AG08395 (cell line): Measurements from ENCODE around the gene AKR1A1.
"Not testable (repeated sequence)": the region's sequence is repeated elsewhere in the genome, so short reads cannot be mapped to it uniquely, and the experiment has no call there.

ENCODE experiments used
- DNase-seq: peaks from one replicate; pipeline ENCODE4 v3.0.0; 2012; ENCODE audit warnings: mixed read lengths, low spot score

AKR1A1 gene

DNA sequence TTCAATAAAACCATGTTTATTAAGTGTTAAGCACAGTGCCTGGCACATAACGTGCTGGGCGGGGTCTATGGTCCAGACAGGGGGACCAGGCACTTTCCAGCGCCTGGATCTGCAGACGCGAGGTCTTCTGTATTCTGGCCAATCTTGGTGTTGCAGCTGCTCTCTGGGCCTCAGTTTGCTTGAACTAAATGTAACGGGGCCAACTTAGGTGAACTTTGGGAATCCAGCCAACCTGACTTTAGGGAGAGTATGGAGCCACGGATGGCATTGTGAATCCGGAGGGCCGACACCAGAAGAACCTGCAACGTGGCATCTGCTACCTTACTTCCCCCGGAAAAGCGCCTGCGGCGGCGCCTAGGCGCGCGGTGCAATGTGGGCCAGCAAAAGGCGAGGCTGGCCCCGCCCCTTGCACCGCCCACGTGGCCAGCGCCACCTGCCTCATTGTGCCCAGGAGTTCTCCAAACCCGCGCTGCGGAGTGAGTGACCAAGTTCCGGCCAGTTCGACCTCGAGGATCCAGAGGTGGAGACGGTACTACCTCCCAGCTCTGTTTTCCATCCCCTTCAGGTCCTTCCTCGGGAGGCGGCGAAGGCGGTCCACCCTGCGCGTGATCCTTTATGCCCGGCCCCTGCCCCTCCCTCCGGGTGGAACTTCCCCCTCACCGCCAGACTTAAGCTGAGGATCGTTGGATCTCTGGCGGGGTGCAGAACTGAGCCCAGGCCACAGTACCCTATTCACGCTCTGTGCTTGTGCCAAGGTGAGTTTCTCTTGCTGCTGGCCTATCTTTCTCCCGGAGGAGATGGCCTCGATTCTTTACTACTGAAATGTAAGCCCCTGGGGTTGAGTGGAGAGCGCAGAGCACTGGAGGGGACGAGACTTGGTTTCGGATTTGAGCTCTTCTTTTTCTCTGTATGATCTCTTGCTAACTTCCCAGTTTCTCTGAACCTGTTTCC lies at the start of gene AKR1A1:
Gene AKR1A1, plus strand, starts transcription at position 426 of the 951 bp plus-strand sequence. CDS start 10,969 bp downstream, outside the sequence.
- peak; percentile 88 for DNase-seq

DNA sequence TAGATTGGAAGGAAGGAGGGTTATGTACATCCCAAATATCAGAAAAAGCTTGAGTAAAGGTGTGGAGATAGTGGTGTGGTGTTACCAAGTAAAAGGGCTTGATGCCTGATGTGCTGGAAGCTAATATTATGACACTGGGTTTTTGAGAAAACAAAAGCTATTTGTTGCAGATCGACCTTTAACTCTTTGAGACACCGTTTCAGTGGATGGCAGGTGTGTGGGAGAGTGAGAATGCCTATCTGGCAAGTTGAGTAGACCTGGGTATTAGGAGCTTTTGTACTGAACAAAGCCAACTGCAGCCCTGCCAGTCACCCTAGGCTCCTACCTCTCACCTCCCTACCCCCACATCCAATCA lies 49.1 kb upstream of the AKR1A1 start:
- DNase-seq: no peak

DNA sequence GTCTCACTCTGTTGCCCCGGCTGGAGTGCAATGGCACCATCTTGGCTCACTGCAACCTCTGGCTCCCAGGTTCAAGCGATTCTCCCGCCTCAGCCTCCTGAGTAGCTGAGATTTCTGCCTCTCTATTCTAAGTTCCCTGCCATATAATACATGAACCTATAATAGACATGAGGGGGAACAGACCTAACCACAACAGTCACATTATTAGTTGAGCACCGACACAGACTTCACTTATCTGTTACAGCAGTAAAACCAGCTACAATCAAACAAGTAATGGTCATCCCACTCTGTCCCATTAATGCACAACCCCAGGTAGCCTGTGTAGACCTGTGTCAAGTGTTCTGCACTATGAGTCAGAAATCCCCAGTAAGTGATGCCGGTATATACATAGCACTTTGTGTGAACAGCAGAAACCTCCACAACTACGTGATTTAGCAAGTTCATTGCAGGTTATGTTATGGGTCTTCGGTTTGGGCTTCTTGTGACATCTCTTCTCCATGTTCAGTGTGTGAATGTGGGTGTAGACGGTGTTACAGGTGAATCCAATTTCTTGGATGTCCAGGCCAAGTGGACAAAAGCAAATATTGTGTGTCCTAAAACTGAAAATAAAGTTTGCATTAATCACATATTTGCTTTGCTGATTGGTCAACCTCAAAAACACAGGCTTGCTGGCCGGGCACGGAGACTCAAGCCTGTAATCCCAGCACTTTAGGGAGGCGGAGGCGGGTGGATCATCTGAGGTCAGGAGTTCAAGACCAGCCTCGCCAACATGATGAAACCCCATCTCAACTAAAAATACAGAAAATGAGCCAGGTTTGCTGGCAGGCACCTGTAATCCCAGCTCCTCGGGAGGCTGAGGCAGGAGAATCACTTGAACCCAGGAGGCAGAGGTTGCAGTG lies 46.9 kb upstream of the AKR1A1 start:
- no peak for DNase-seq

DNA sequence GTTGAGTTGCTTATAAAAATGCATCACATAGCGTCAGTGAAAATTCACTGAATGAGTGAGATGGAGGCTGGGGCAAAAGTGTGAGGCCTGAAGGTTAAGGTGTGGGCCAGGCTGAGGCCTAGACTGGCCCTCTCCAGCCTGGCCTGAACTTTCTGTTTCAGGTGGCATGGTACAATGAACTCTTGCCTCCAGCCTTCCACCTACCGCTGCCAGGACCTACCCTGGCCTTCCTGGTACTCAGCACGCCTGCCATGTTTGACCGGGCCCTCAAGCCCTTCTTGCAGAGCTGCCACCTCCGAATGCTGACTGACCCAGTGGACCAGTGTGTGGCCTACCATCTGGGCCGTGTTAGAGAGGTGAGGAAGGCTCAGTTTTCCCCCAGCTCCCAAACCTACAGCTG lies 43.4 kb upstream of the AKR1A1 start:
- DNase-seq: no peak

DNA sequence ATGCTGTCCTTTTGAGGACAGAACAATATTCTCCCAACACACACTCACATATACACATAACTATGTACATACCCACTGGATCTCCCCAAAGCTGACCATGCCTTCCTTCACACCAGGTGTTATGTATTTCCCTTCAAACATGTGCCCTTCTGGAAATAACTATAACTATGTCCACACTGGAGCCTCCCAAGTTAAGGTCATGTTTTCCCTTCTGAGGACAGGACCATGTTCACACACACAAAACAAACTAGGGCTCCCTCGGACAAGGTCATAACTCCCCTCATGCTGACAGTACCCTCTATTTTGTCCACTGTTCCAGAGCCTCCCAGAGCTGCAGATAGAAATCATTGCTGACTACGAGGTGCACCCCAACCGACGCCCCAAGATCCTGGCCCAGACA lies 42.7 kb upstream of the AKR1A1 start:
- no peak for DNase-seq

DNA sequence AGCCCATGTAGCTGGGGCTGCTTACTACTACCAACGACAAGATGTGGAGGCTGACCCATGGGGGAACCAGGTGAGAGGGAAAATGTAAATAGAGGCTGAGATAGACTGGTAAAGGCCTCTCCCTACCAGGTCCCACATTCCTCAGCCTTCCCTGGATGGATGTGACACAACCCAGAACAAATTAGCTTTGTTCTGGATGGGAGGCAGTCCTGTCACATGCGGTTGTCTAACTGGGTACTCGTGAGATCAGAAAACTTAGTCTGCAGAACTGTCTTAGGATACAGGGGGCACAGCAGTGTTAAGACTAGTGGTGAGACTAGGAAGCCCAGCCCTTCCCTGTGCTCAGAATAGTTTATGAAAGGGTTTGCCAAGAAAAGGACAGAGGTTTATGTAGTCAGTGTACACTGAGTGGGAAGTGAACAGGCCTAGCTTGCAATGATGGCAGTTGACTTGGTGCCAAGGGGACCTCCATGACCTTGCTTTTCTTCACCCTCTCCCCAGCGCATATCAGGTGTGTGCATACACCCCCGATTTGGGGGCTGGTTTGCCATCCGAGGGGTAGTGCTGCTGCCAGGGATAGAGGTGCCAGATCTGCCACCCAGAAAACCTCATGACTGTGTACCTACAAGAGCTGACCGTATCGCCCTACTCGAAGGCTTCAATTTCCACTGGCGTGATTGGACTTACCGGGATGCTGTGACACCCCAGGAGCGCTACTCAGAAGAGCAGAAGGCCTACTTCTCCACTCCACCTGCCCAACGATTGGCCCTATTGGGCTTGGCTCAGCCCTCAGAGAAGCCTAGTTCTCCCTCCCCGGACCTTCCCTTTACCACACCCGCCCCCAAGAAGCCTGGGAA lies 42.1 kb upstream of the AKR1A1 start:
- no peak for DNase-seq

DNA sequence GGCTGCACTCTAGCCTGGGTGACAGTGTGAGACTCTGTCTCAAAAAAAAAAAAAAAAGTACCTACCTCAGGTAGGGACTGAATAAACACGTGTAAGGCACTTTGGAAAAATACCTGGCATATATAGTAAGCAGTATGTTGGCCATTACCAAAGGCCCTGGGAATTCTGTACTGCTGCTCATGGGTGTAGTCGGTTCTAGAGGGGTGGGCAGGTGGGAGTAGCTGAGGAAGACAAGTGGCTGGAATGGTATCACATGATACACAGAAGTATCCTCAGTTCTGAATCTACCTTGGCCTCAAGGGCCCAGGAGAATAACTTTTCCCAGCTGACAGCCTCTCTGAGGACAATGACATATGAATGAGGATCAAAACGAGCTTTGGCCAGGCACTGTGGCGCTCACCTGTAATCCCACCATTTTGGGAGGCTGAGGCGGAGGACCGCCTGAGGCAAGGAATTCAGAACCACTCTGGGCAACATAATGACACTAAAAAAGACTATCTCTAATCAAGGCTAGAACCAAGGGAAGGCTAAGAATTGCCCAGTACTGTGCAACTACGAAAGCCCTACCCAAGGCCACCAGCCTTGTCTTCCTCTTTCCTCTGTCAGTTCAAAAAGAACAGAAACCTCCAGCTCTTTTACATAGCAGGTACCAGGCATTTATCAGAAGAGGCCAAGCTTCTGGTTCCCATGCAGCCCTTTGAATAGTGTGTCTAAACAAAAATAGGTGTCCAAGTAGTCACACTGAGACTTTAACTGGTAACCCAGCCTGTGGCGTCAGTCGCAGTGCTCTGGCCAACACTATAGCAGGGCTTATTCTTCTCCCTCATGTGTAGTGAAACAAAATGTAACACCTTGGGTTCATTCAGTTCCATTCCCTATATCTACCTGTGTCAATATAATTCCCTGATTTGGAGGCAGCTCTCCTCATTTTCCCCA lies 40.3 kb upstream of the AKR1A1 start:
- no peak for DNase-seq

DNA sequence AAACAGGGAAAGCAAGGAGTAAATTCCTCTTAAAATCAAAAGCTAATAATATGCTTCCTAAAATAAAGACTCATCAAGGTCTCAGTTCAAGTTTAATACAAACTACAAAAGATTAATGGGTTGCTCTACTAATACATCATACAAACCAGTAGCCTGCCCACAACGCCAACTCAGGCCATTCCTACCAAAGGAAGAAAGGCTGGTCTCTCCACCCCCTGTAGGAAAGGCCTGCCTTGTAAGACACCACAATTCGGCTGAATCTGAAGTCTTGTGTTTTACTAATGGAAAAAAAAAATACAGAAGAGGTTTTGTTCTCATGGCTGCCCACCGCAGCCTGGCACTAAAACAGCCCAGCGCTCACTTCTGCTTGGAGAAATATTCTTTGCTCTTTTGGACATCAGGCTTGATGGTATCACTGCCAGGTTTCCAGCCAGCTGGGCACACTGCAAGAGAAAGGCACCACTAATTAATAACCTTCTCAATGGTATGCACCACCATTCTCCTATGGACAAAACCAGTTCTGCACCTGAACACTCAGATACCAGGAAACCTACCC lies 39.6 kb upstream of the AKR1A1 start:
- DNase-seq: no peak

DNA sequence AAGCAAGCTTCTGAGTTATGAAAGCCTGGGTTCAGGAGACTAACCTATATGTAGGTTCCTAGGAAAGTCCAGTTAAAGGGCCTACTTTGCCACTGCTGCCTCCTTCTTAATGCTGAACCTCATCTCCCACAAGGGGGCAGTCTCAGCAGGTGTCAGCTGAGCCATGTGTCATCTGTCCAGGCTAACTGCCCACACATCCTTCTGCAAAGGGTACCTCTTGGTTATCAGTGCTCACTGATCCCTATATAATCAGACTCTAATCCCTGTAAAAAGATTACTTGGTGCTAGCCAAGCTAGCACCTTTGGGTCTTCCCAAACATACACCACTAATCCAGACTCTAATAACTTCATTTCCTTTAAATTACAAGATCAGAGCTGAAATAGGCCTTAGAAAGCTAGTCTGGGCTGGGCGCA lies 38.0 kb upstream of the AKR1A1 start:
- DNase-seq: peak; percentile 65

DNA sequence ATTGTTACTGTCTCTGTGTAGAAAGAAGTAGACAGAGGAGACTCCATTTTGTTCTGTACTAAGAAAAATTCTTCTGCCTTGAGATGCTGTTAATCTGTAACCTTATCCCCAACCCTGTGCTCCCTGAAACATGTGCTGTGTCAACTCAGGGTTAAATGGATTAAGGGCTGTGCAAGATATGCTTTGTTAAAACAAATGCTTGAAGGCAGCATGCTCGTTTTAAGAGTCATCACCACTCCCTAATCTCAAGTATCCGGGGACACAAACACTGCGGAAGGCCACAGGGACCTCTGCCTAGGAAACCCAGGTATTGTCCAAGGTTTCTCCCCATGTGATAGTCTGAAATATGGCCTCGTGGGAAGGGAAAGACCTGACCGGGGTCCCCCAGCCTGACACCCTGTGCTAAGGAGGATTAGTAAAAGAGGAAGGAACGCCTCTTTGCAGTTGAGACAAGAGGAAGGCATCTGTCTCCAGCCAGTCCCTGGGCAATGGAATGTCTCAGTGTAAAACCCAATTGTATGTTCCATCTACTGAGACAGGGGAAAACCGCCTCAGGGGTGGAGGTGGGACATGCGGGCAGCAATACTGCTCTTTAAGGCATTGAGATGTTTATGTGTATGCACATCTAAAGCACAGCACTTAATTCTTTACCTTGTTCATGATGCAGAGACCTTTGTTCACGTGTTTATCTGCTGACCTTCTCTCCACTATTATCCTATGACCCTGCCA lies 36.9 kb upstream of the AKR1A1 start:
- DNase-seq: not testable (repeated sequence)

DNA sequence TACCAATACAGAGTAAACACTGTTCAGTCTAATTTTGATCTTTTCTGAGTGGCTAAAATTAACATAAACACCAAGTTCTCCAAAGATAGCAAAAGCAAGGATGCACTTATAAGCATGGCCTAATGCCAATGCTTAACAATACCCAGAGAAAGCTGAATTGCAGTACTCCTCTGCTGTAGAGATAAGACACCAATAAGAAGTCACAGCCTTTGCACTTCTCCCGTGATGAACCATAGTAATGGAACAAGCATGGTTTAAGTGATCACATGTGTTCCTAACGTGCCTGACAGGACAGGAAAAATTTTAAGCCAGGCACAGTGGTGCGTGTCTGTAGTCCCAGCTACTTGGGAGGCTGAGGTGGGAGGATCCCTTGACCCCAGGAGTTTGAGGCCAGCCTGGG lies 34.6 kb upstream of the AKR1A1 start:
- DNase-seq: no peak

DNA sequence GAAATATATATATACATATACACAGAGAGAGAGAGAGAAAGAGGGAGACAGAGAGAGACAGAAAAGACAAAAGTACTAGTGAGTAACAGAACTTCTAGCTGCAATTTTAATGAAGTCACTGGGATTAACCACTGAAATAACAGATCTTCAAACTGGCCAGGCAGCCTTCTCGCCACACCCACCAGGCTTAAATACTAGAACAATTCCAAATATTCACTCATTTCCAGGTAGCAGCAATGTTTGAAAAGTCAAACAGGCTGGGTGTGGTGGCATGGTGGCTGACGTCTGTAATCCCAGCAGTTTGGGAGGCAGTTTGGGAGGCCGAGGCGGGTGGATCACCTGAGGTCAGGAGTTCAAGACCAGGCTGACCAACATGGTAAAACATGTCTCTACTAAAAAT lies 34.2 kb upstream of the AKR1A1 start:
- no peak for DNase-seq

DNA sequence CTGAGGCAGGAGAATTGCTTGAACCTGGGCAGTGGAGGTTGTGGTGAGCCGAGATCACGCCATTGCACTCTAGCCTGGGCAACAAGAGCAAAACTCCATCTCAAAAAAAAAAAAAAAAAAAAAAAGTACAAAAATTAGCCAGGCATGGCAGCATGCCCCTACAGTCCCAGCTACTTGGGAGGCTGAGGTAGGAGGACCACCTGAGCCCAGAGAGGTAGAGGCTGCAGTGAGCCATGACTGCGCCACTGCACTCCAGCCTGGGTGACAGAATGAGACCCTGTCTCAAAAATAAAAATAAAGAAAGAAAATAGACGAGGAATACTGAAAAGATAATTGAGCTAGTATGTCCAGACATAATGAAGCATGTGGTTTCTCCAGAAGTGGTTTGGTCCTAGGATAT lies 32.3 kb upstream of the AKR1A1 start:
- DNase-seq: not testable (repeated sequence)

DNA sequence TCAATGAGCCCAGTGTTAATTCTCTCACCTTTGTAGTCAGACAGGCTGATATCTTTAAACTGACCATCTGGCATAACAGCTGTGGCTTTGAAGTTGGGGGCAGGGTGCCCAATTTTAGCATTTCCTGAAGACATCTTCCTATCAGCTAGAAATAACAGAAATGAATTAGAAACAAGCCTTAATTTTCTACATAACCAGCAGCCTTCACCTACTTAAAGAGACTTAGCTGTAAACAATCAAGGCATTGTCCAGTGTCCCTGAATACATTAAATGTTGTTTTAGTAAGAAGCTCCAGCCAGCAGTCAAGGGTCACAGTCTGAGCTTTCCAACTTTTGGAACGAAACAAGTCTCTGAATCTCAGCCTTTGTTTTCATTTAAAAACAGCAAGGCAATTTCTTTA lies 31.7 kb upstream of the AKR1A1 start:
- DNase-seq: no peak

DNA sequence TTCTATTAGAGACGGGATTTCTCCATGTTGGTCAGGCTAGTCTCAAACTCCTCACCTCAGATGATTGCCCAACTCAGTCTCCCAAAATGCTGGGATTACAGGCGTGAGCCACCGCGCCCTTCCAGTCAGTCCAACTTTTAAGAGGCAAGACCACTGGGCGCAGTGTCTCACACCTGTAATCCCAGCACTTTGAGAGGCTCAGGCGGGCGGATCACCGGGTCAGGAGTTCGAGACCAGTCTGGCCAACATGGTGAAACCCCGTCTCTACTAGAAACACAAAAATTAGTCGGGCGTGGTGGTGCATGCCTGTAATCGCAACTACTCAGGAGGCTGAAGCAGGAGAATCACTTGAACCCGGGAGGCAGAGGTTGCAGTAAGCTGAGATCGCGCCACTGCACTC lies 30.9 kb upstream of the AKR1A1 start:
- not testable (repeated sequence) for DNase-seq

DNA sequence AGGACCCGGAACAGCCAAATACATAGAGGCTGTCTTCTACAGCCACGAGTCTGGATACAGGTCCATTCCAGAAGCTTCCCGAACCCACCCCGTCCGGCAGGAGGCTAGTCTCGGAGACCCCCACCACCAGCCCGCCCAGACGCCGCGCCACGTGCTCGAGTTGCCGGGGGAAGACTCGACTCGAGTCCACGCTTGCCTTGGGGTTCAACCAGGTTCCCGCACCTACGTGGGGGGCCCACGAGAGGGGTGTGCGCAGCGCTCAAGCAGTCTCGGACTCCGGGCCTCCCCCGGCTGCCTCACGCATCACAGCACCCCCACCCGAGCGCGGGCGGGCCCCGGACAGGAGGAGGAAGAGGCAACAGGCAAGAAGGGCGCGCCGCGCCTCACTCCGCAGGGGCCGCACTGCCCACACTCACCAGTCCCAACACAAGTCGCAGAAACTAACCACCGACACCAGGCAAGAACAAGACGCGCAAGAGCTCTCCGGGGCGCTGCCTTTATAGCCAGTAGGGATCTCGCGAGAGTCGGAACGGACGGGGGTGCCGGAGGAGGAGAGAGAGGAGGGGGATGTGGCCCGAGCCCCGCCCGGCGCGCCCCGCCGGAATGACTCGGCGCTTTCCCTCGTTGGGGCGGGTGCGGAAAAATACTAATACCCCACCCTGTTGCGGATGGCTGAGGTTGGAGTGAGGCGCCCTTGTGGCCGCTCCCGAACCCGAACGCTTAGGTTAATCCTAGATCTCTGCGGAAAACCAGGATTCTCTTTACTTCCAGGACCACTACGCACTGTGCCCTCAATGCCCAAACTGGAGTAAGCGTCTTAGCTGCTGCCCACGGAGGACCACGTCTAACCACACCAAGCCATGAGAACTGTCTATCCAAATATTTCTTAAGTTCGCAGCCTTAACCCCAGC lies 29.0 kb upstream of the AKR1A1 start, which contains the start of gene PRDX1:
Gene PRDX1, minus strand, starts transcription at position 472 of the 911 bp plus-strand sequence. CDS start 2,841 bp downstream, outside the sequence.
- peak; percentile 98 for DNase-seq

DNA sequence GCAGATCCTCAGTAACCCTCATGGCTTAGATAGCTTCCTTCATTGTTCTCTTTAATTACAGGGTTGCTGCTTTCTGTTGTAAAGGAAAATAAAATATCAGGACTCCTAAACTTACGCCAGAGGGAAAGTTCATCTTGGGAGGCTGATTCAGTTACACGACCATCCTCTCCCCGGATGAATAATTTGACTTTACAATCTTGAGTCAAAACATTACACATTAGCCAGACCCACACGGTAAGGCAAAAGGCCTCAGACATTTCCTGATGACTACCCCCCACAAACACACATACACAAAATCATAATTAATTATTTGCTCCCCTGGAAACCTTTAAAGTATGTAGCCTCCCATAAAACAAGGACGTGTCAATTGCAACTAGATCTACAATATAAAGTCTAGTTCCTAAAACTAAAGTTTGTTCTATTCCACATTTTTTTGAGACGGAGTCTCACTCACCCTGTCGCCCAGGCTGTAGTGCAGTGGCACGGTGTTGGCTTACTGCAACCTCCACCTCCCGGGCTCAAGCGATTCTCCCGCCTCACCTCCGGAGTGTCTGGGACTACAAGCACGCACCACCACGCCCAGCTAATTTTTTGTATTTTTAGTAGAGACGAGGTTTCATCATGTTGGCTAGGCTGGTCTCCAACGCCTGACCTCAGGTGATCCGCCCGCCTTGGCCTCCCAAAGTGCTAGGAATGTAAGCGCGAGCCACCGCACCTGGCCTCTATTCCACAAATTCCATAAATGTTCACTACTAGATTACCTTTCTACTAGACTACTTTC lies 28.1 kb upstream of the AKR1A1 start:
- DNase-seq: peak; percentile 32

DNA sequence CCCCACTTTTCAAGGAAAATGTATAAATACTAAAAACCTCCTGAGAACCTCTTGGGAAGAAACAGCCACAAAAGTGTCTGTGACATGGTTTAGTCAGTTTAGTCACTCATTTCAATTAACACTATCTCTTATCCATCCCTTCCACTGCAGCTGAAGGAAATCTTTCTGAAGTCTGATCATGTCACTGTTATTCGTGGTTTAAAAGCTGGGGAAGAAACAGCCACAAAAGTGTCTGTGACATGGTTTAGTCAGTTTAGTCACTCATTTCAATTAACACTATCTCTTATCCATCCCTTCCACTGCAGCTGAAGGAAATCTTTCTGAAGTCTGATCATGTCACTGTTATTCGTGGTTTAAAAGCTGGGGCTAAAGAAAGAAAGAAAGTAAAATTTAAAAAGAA lies 27.1 kb upstream of the AKR1A1 start:
- not testable (repeated sequence) for DNase-seq
